ENCODE measurements around the gene TENM3.
A peak's percentile ranks its signal among the peaks of the same experiment; 100 is the strongest.

Gene TENM3

GRCh38 chr4:182564724-182565369 is 321.6 kb downstream of the TENM3 start:
- DNase-seq (ENCODE audit: low read depth): peak; percentile 24

- no peak for DNase-seq (ENCODE audit: low read depth)
Observed at GRCh38 chr4:182567119-182567518, 323.9 kb downstream of the TENM3 start.

DNA sequence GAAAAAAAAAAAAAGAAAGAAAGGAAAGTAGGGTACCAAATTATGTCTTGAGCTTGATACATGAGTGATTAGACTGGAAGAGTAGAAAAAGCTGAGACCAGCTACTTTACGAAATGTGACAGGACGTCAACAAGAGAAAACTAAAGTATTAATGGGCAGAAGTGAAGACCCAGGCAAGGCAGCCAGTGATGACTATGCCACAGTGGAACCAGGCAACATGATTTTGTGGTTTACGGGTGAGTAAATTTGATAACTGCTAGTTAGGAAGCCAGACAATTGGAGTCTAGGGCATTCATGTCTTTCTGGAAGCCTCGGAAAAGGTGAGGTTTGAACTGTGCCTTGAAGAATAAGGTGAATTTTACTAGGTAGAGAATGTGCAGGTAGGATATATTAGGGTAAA is 326.4 kb downstream of the TENM3 start:
- no peak for DNase-seq (ENCODE audit: low read depth)

DNA sequence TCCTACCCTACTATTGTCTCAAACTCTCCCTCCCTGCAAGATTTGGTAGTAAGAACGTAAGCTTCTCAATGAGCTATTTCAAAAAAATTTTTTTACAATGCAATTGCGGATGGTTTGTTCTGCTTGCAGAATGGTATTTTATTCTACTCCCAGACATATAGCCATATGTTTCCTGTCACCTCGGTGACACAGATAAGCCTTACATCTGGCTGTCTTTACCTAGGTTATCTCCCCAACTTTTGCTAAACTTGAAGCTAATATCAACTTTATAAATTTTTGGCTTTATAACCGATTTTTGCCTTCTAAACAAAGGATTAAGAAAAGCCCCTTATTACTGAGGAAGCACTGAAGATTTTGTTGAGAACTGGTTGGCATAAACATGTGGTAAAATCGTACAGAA is 331.5 kb downstream of the TENM3 start:
- no peak for DNase-seq (ENCODE audit: low read depth)

DNA sequence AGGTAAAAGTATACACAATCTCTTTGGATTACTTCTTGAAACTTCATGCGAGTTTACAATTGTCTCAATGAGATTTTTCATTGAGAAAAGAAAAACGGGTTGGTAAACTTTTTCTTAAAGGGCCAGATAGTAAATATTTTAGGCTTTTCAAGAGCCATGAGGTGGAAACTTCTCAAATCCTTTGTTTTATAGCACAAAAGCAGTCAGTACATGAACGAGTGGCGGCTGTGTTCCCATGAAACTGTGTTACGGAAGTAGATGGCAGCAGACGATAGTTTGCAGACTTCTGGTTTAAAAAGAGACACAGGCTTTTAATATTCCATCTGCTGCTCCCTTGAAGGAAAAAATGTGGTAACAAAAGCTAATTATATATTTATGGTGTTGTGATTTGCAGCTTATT is 332.0 kb downstream of the TENM3 start:
- no peak for DNase-seq (ENCODE audit: low read depth)

DNA sequence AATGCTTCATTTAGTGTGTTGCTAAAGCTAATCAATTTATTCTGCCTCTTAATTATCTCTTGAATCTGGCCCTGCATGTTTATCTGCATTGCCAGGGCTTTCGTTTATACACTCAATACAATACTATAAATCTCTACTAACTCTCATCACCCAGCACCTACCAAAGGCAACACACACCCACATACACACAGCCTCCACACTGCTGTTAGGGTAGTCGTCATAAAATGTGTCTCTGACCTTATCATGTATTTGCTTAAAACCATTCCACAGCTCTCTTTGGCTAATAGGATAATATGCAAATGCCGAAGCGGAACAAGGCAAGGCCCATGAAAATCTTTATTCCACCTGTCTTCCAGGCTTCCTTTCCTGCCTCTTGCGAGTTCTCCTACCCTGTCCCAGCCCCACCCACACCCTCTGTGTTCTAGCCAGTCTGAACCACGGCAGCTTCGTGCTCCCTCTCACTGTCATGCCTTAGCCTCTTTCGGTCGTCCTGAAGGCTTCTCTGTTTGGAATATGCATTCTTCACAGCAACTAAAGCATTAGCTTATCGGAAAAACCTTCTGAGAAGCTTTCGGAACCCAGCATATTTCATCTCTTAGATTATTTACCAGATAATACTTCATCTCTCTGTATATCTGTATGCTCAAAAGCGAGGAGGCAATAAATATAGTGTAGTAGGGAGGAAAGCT is 333.5 kb downstream of the TENM3 start:
- DNase-seq (ENCODE audit: low read depth): peak; percentile 68

- no peak for DNase-seq (ENCODE audit: low read depth)
Observed at GRCh38 chr4:182577411-182577810, 334.2 kb downstream of the TENM3 start.

GRCh38 chr4:182578402-182578801 is 335.2 kb downstream of the TENM3 start:
- peak; percentile 77 for DNase-seq (ENCODE audit: low read depth)

DNA sequence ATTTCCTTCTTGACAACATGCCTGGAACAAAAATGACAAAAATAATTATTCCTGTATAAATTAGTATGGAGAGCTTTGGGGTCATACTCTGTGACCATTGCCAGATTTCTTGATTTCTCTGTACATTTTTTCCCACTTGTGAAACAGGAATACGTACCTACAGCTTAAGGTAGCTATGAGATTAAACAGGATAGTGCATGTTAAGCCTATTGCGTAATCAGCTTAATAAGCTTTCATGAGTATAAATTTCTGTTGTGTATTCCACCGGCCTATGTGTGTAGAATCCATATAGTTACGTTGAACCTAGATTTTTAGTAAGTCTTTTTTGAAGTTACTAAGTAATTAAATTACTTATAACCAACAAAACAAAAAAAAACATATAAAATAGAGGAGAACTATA is 339.0 kb downstream of the TENM3 start:
- peak; percentile 52 for DNase-seq (ENCODE audit: low read depth)

DNA sequence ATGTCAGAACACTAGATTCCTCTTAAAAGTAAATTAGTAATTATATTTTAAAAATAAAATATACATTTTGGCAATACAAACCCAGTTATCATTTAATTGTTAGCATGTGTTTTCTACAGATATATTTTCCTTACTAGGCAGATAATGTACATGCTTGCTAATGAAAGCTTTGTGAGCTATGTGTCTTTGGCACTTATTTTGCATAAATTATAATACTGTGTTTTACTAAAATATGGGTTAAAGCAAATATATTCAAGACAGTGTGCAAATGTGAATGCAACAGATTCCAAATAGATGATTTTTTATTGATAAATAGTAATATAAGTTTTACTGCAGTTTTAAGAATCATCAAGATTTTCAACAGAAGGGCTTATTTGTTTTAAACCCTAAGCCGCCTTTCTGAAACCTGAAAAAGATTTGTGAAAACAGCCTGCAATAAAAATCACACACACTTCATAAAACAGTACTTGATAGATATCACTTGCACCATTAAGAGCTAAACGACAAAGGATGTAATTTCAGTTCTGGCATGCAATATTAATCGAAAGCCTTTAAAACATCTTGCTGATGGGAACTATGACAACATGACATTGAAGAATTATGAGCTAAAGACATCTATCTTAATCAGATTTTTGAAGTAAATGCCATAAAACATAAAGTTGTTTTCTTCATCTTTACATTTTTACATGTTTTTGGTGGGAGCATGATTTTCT is 340.7 kb downstream of the TENM3 start:
- no peak for DNase-seq (ENCODE audit: low read depth)

GRCh38 chr4:182585321-182585720 is 342.1 kb downstream of the TENM3 start:
- no peak for DNase-seq (ENCODE audit: low read depth)

GRCh38 chr4:182589100-182589499 is 345.9 kb downstream of the TENM3 start:
- no peak for DNase-seq (ENCODE audit: low read depth)

- DNase-seq (ENCODE audit: low read depth): no peak
Observed at GRCh38 chr4:182593402-182593801, 350.2 kb downstream of the TENM3 start.

GRCh38 chr4:182593864-182594263 is 350.7 kb downstream of the TENM3 start:
- DNase-seq (ENCODE audit: low read depth): no peak

DNA sequence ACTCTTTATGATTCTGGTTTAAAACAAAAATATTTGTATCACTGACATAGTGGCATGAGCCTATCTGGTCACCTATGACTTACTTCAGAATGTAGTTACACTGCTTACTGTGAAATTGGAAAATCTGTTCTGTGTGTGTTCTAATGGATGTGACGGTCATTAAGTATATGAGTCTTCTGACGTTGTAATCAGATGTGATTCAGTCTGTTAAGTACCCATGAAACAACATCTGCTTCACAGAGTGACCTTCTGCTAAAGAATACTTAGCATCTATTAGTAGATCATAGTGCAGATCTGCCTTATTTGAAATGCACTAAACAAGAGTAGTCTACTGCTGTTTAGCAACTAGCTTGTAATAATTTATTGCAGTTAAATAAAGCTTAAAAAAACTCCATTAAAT is 356.9 kb downstream of the TENM3 start:
- DNase-seq (ENCODE audit: low read depth): no peak

DNA sequence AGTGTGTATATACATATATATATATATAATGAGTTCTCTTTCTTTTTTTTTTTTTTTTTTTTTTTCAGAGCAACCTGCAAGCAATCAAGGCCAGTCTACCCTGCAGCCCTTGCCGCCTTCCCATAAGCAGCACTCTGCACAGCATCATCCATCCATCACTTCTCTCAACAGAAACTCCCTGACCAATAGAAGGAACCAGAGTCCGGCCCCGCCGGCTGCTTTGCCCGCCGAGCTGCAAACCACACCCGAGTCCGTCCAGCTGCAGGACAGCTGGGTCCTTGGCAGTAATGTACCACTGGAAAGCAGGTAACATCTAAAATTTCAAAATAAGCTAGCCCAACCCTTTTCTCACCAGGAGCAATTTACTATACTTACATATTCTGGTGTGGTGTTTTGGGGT is 357.7 kb downstream of the TENM3 start:
- no peak for DNase-seq (ENCODE audit: low read depth)

GRCh38 chr4:182604161-182604622 is 361.0 kb downstream of the TENM3 start:
- DNase-seq (ENCODE audit: low read depth): no peak

- DNase-seq (ENCODE audit: low read depth): peak; percentile 18
Observed at GRCh38 chr4:182604953-182605352, 361.8 kb downstream of the TENM3 start.

DNA sequence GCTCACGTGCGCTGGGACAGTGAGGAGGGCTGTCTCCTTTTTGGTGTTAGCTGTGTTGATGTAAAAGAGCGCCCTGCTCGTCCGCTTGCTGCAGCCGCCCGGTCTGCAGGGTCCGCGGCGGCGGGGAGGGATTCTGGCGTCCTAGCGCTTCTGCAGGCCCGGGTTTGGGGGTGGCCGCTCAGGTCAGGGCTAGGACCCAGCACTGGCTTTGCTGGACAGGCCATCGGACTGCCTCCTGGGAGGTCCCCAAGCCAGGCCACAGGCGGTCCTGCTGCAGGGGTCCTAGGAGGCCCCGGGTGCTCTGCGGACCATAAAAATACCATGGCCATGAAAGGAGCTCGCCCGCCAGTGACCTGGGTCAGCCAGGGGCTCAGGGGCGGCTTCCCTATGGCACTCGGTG is 365.3 kb downstream of the TENM3 start:
- DNase-seq (ENCODE audit: low read depth): no peak

DNA sequence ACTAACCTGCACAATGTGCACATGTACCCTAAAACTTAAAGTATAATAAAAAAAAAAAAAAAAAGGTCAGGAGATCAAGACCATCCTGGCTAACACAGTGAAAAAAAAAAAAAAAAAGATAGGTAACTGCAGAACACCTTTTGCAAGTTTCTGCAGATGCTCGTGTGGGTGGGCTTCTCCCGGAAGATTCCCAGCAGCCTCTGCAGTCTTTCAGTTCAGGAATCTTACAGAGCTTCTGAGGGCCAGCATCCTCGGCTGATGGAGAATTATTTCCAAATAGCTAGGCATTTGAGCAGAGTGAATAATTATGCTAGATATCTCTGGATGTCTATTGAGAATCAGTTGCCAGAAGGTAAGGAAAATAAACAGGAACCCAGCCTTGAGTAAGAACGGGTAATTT is 373.3 kb downstream of the TENM3 start:
- DNase-seq (ENCODE audit: low read depth): no peak

- DNase-seq (ENCODE audit: low read depth): no peak
Observed at GRCh38 chr4:182619660-182620059, 376.5 kb downstream of the TENM3 start.

DNA sequence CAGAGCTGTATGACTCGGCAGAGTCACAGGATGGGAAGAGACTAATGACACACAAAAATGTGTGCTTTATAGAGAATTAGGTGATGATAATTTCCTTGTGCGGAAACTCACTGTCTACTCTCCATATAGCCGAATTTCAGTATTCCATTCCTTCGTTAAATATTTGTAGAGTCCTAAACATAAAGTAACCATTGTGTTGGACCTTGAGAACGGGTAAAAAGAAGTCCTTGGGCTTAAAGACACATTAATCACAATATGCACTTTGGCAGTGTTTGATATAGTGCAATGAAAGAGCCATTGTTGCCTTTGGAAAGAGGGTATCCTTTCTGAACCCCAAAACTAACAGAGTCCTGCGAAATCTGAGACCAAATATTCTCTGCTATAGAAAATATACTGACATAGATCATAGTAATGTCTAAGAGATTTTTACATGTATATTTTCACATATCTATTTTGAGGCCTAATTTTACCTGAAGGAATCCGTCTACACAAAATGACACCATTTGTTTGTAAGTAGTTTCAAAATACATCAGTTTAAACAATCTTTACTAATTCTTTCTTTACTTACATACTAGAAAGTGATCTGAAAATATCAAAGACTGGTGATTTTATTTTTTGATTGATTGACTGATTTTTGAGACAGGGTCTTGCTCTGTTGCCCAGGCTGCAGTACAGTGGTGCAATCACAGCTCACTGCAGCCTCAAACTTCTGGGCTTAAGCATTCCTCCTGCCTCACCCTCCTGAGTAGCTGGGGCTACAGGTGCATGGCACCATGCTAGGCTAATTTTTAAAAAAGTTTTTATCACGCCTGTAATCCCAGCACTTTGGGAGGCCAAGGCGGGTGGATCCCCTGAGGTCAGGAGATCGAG is 377.1 kb downstream of the TENM3 start:
- no peak for DNase-seq (ENCODE audit: low read depth)

Data from amniotic epithelial cell (primary cell).